Mesenchymal stem cell (in vitro differentiated cells and primary cell): ENCODE data around the gene FFAR2.

Source experiments
- DNase-seq: peaks from one replicate; pipeline ENCODE4 v3.0.0-alpha.2; 2013
- H2AFZ ChIP-seq: one replicate; pipeline ENCODE4 v1.6.1; 2013; ENCODE audit warnings: low read depth, mild to moderate bottlenecking, control low read depth, inconsistent platforms, low read length, moderate library complexity
- H2AK5ac ChIP-seq: 2 replicates; pipeline ENCODE4 v1.6.1; 2013; ENCODE audit warnings: low read length, moderate library complexity, mild to moderate bottlenecking, inconsistent platforms; ENCODE audit not compliant: severe bottlenecking
- H2BK120ac ChIP-seq: one replicate; pipeline ENCODE4 v1.6.1; 2013; ENCODE audit warnings: low read depth, mild to moderate bottlenecking, inconsistent platforms, low read length, moderate library complexity
- H2BK12ac ChIP-seq, 2 experiments: one replicate each; pipeline ENCODE4 v1.6.1; 2013; ENCODE audit warnings: inconsistent platforms in 2 of 2, low read length in 2 of 2, mild to moderate bottlenecking in 2 of 2, moderate library complexity in 2 of 2, control low read depth in 1 of 2
- H2BK15ac ChIP-seq: one replicate; pipeline ENCODE4 v1.6.1; 2013; ENCODE audit warnings: mild to moderate bottlenecking, low read depth, inconsistent platforms; ENCODE audit not compliant: poor library complexity, severe bottlenecking
- H2BK5ac ChIP-seq: 2 replicates; pipeline ENCODE4 v1.6.1; 2013; ENCODE audit warnings: low read depth, mild to moderate bottlenecking, low read length, control low read depth, inconsistent platforms; ENCODE audit not compliant: poor library complexity, severe bottlenecking
- H3K14ac ChIP-seq, 2 experiments: one replicate each; pipeline ENCODE4 v1.6.1; 2013; ENCODE audit warnings: inconsistent platforms in 2 of 2, low read length in 2 of 2, control low read depth in 1 of 2, mild to moderate bottlenecking in 1 of 2, moderate library complexity in 1 of 2
- H3K18ac ChIP-seq, 2 experiments: one replicate each; pipeline ENCODE4 v1.6.1; 2013; ENCODE audit warnings: inconsistent platforms in 2 of 2, low read length in 2 of 2, control low read depth in 1 of 2, low read depth in 1 of 2, mild to moderate bottlenecking in 1 of 2
- H3K23ac ChIP-seq, 2 experiments: one replicate each; pipeline ENCODE4 v1.6.1; 2013; ENCODE audit warnings: inconsistent platforms in 2 of 2, low read length in 2 of 2, mild to moderate bottlenecking in 2 of 2, moderate library complexity in 2 of 2, control low read depth in 1 of 2
- H3K27ac ChIP-seq: 2 replicates; pipeline ENCODE4 v1.5.1; 2013; ENCODE audit warnings: mild to moderate bottlenecking, moderate library complexity, low read length, control low read depth, inconsistent platforms; ENCODE audit not compliant: poor library complexity, severe bottlenecking
- H3K27me3 ChIP-seq, 2 experiments: 2 replicates each; pipeline versions ENCODE4 v1.6.1 to v1.7.0; 2013; ENCODE audit warnings: low read length in 2 of 2, mild to moderate bottlenecking in 2 of 2, moderate library complexity in 2 of 2, control low read depth in 1 of 2, inconsistent platforms in 1 of 2; ENCODE audit not compliant: control insufficient read depth in 1 of 2, insufficient read depth in 1 of 2
- H3K36me3 ChIP-seq, 2 experiments: 2 replicates each; pipeline versions ENCODE4 v1.6.1 to v1.7.0; 2013; ENCODE audit warnings: low read length in 2 of 2, control low read depth in 1 of 2, inconsistent platforms in 1 of 2, low read depth in 1 of 2, mild to moderate bottlenecking in 1 of 2; ENCODE audit not compliant: insufficient read depth in 2 of 2, control insufficient read depth in 1 of 2
- H3K4ac ChIP-seq, 2 experiments: one replicate each; pipeline ENCODE4 v1.6.1; 2013; ENCODE audit warnings: inconsistent platforms in 2 of 2, low read length in 2 of 2, mild to moderate bottlenecking in 2 of 2, moderate library complexity in 2 of 2, control low read depth in 1 of 2, low read depth in 1 of 2
- H3K4me1 ChIP-seq: 2 replicates; pipeline ENCODE4 v1.6.1; 2013; ENCODE audit warnings: low read depth, low read length, control low read depth; ENCODE audit not compliant: control insufficient read depth, insufficient read depth
- H3K4me2 ChIP-seq: 2 replicates; pipeline ENCODE4 v1.6.1; 2013; ENCODE audit warnings: low read length, mild to moderate bottlenecking, inconsistent platforms; ENCODE audit not compliant: poor library complexity, severe bottlenecking
- H3K4me3 ChIP-seq, 2 experiments: 2 replicates each; pipeline versions ENCODE4 v1.5.1 to v1.7.0; 2013; ENCODE audit warnings: low read length in 2 of 2, mild to moderate bottlenecking in 2 of 2, control low read depth in 1 of 2, low read depth in 1 of 2; ENCODE audit not compliant: insufficient read depth in 1 of 2
- H3K79me1 ChIP-seq: replicated peaks from 2 replicates; pipeline ENCODE4 v1.6.1; 2013; ENCODE audit warnings: mild to moderate bottlenecking, control low read depth, low read length, inconsistent platforms; ENCODE audit not compliant: poor library complexity, severe bottlenecking
- H3K9ac ChIP-seq: 2 replicates; pipeline ENCODE4 v1.7.0; 2013; ENCODE audit warnings: mild to moderate bottlenecking, low read length, moderate library complexity
- H3K9me3 ChIP-seq: 2 replicates; pipeline ENCODE4 v1.7.0; 2013; ENCODE audit warnings: mild to moderate bottlenecking, low read length; ENCODE audit not compliant: control insufficient read depth
- H4K8ac ChIP-seq: one replicate; pipeline ENCODE4 v1.6.1; 2013; ENCODE audit warnings: inconsistent platforms, mild to moderate bottlenecking, low read length, moderate library complexity
- H4K91ac ChIP-seq: one replicate; pipeline ENCODE4 v1.6.1; 2013; ENCODE audit warnings: mild to moderate bottlenecking, low read length, inconsistent platforms
- WGBS: methylation state at CpG from one replicate; pipeline ENCODE4 v1.1.7; 2013; ENCODE audit warnings: mixed read lengths; 5-methylcytosine and 5-hydroxymethylcytosine counted together

Gene FFAR2

DNA sequence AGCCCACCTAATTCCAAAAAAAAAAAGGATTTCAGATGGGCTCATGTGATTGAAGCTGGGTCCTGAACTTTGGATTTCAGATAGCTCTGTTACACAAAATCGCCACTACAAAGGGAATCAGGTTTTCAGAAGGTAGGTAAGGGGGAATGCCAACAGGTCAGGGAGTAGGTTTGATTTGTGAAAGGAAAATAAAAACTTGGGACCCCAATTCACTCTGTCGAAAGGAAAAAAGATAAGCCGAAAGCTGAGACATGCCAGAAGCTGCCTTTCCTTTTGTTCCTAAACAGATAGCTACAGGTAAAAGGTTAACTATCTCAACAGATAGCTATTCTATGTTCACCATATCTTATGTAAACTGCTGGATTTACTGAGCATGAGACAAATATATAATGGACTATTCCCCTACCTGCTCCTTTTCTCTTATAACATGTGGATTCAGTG, 38.2 kb downstream of the FFAR2 start:
- no peak overlapping the region for H2AFZ ChIP-seq

DNA sequence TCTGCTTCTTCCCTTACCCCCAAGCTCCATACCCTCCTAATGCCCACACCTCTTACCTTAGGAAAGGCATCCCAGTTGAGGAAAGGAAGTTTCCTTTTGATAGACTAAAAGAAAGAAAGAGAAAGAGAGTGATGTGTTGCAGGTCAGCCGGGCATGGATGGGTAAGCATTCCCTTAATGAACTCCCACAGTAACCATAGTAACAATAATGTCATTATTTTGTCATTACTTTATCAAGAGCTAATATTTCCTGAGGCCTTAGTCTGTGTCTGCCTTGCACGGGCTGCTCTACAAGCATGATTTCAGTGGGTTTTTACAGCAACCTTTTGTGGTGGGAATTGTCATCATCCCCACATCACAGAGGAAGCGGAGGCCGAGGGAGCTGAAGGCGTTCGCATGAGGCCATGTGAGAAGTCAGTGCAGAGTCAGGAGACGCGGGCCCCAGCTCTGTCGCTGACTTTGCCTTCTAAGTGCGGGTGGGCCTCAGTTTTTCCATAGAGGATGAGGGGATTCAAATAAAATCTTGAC, 39.7 kb downstream of the FFAR2 start:
- H2BK15ac ChIP-seq, result no peak overlapping the region
- no peak overlapping the region for H2AK5ac ChIP-seq
- H2BK12ac ChIP-seq, result no peak overlapping the region
- no peak overlapping the region for H2BK5ac ChIP-seq
- DNase-seq, result no peak
- H3K14ac ChIP-seq, result no peak overlapping the region
- H3K27ac ChIP-seq, result no peak overlapping the region
- H3K4me1 ChIP-seq, result no peaks in the 10 kb centered on the region
- no peak overlapping the region for H2AFZ ChIP-seq
- no peak overlapping the region for H3K4me2 ChIP-seq
- H3K18ac ChIP-seq, result no peak overlapping the region
- no peaks in the 10 kb centered on the region for H3K36me3 ChIP-seq
- no peak overlapping the region for H3K9ac ChIP-seq
- 88% methylated on average over 5 of the region's 10 CpGs for WGBS
- H4K91ac ChIP-seq, result no peak overlapping the region
- H3K4me3 ChIP-seq, result no peak overlapping the region
- no peaks in the 10 kb centered on the region for H3K9me3 ChIP-seq
- H3K27me3 ChIP-seq, result peaks cover 26 to 78% of the 10 kb centered on the region in 2 experiments
- no peak overlapping the region for H2BK120ac ChIP-seq
- no peak overlapping the region for H3K4ac ChIP-seq
- no peak overlapping the region for H3K23ac ChIP-seq
- no peak overlapping the region for H4K8ac ChIP-seq
- H3K79me1 ChIP-seq, result no peaks in the 10 kb centered on the region

More for the DNA sequence above, 38.2 kb downstream of the FFAR2 start:
- H3K4me3 ChIP-seq, result no peak overlapping the region
- H2BK120ac ChIP-seq, result no peak overlapping the region
- H3K18ac ChIP-seq, result no peak overlapping the region
- no peak overlapping the region for H3K4me2 ChIP-seq
- H3K9ac ChIP-seq, result no peak overlapping the region
- H3K14ac ChIP-seq, result no peak overlapping the region
- H3K27ac ChIP-seq, result no peak overlapping the region
- H3K23ac ChIP-seq, result no peak overlapping the region
- no peak overlapping the region for H4K8ac ChIP-seq
- DNase-seq, result no peak
- H3K4ac ChIP-seq, result no peak overlapping the region
- no peaks in the 10 kb centered on the region for H3K79me1 ChIP-seq
- H2AK5ac ChIP-seq, result no peak overlapping the region
- no peaks in the 10 kb centered on the region for H3K4me1 ChIP-seq
- H2BK15ac ChIP-seq, result no peak overlapping the region
- H2BK5ac ChIP-seq, result no peak overlapping the region
- WGBS, result 97% methylated on average over 1 of the region's 3 CpGs
- H3K9me3 ChIP-seq, result no peaks in the 10 kb centered on the region
- no peak overlapping the region for H4K91ac ChIP-seq
- no peak overlapping the region for H2BK12ac ChIP-seq
- H3K27me3 ChIP-seq, result peaks cover 15 to 65% of the 10 kb centered on the region in 2 experiments
- H3K36me3 ChIP-seq, result no peaks in the 10 kb centered on the region

DNA sequence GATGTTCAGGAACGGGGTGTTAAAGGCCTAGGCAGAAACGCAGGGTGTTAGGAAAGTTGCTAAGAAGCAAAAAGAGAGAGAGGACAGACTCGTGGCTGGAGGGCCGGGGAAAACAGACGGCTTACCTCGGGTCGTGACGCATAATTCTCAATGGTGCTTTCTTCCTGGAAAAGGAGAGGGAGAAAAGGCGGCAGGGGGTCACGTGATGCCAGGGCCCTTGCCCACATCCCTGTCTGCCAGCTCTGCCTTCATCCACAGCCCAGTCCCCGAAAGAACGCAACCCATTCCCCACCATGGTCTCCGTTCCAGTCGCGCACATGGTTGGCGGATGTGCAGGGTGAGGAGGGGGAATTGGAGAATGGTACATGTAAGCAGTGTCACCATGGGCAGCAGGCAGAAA, 40.6 kb downstream of the FFAR2 start:
- H3K4ac ChIP-seq, result no peak overlapping the region
- DNase-seq, result no peak
- H2AK5ac ChIP-seq, result no peak overlapping the region
- no peak overlapping the region for H3K23ac ChIP-seq
- H3K9me3 ChIP-seq, result no peaks in the 10 kb centered on the region
- H3K36me3 ChIP-seq, result no peaks in the 10 kb centered on the region
- 89% methylated on average over 15 of the region's 16 CpGs for WGBS
- H3K27ac ChIP-seq, result no peak overlapping the region
- no peaks in the 10 kb centered on the region for H3K4me1 ChIP-seq
- H4K91ac ChIP-seq, result no peak overlapping the region
- H3K4me2 ChIP-seq, result no peak overlapping the region
- H3K18ac ChIP-seq, result no peak overlapping the region
- H3K4me3 ChIP-seq, result no peak overlapping the region
- no peak overlapping the region for H2BK120ac ChIP-seq
- no peak overlapping the region for H2BK15ac ChIP-seq
- H3K27me3 ChIP-seq, result peaks cover 29 to 88% of the 10 kb centered on the region in 2 experiments
- H2AFZ ChIP-seq, result no peak overlapping the region
- H2BK5ac ChIP-seq, result no peak overlapping the region
- H2BK12ac ChIP-seq, result no peak overlapping the region
- no peak overlapping the region for H3K9ac ChIP-seq
- no peaks in the 10 kb centered on the region for H3K79me1 ChIP-seq
- no peak overlapping the region for H3K14ac ChIP-seq
- no peak overlapping the region for H4K8ac ChIP-seq

DNA sequence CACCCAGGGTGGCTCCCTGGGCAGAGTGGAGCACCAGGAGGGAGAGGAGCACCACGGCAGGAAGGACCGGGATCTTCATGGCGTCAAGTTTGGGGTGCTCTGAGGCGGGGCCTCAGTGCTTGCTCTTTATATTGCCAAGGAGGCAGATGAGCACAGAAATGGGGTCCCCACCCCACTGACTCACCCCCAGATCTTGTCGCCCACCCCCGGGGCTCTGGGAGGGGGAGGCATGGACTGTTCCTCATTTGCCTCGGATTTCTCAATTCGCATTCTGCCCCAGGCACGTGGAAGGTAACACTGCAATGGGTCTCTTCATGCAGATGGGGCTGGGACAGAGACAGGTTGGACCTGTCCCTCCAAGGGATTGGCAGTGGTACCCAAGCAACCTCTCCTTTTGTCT, 42.3 kb downstream of the FFAR2 start, which contains the start of gene KRTDAP:
TSS of gene KRTDAP (minus strand) at position 101 of the 400 bp plus-strand sequence. CDS start at position 79, 22 bp downstream.
- Histone ChIP-seq H3K79me1 (no peaks in the 10 kb centered on the region), H3K4ac (no peak within 1 kb of the TSS), H4K8ac (no peak within 1 kb of the TSS), H2BK120ac (no peak within 1 kb of the TSS), H3K27me3 (peaks cover 29 to 93% of the 10 kb centered on the region in 2 experiments), H3K23ac (no peak within 1 kb of the TSS), H3K27ac (no peak within 1 kb of the TSS), H3K18ac (no peak within 1 kb of the TSS), H2BK12ac (no peak within 1 kb of the TSS), H3K9me3 (no peaks in the 10 kb centered on the region), H3K4me3 (no peak within 1 kb of the TSS), H3K4me1 (peaks cover 4% of the 10 kb centered on the region), H4K91ac (no peak within 1 kb of the TSS), H3K4me2 (no peak within 1 kb of the TSS), H2AFZ (no peak within 1 kb of the TSS), H3K14ac (no peak within 1 kb of the TSS), H2AK5ac (no peak within 1 kb of the TSS), H3K36me3 (no peaks in the 10 kb centered on the region), H2BK15ac (no peak within 1 kb of the TSS), H2BK5ac (no peak within 1 kb of the TSS), H3K9ac (no peak within 1 kb of the TSS)
- WGBS, result 72% methylated on average over 9 of the region's 9 CpGs
- DNase-seq, result no peak
